K562 (cell line): ENCODE measurements around the gene STX3. TPM values are rescaled to one million over a fixed set of nuclear protein-coding genes. Genes with fewer than 3 reads are reported as not detected.

Experiments
- CBX2 ChIP-seq: fragments of 200-600 bp; sonication (generic); IDR thresholded peaks from one replicate; pipeline ENCODE4 v1.6.1; 2012; ENCODE audit warnings: mild to moderate bottlenecking, low read length, inconsistent platforms; ENCODE audit not compliant: insufficient read depth, poor library complexity, severe bottlenecking
- CBX3 ChIP-seq, 2 experiments: IDR thresholded peaks; 1 replicate in 1 of 2; 2 replicates in 1 of 2; pipeline ENCODE4 v1.6.1; 2012; ENCODE audit warnings: inconsistent platforms in 2 of 2, low read length in 2 of 2, borderline replicate concordance in 1 of 2, control low read depth in 1 of 2
- CHAMP1 ChIP-seq: fragments of 450-650 bp; IDR thresholded peaks from 2 replicates; pipeline ENCODE4 v1.6.1; 2016; ENCODE audit warnings: mild to moderate bottlenecking
- CHD2 ChIP-seq: IDR thresholded peaks from 2 replicates; pipeline ENCODE4 v1.6.1; 2011; ENCODE audit warnings: low read depth, low read length
- CREB1 ChIP-seq, 2 experiments: sonication (generic) in 1 of 2; formaldehyde crosslinking in 1 of 2; IDR thresholded peaks; 2 replicates each; pipeline versions ENCODE4 v1.6.1 to v1.8.0; 2012 to 2022; ENCODE audit warnings: inconsistent platforms in 1 of 2, mild to moderate bottlenecking in 1 of 2, missing genetic modification reagents in 1 of 2, moderate library complexity in 1 of 2
- CXXC5 ChIP-seq: fragments of 250-450 bp; sonication (Bioruptor Pico); IDR thresholded peaks from 2 replicates; pipeline ENCODE4 v1.8.0; 2022; ENCODE audit warnings: inconsistent platforms, mild to moderate bottlenecking, moderate library complexity
- FOXA3 ChIP-seq, 2 experiments: fragments of 450-650 bp in 1 of 2; sonication (generic) in 1 of 2; formaldehyde crosslinking; IDR thresholded peaks in 1 of 2; conservative IDR thresholded peaks in 1 of 2; 2 replicates each; pipeline versions ENCODE4 v1.4.0 to v1.8.0; 2020 to 2022; ENCODE audit warnings: mild to moderate bottlenecking in 2 of 2, missing genetic modification reagents in 1 of 2
- FOXK1 ChIP-seq: sonication (generic); formaldehyde crosslinking; IDR thresholded peaks from 2 replicates; pipeline ENCODE4 v1.8.0; 2022; ENCODE audit warnings: missing genetic modification reagents, mild to moderate bottlenecking, borderline replicate concordance
- HCFC1 ChIP-seq: IDR thresholded peaks from 2 replicates; pipeline ENCODE4 v1.6.1; 2012; ENCODE audit warnings: low read depth, low read length, improper control_type of control experiment
- HDAC3 ChIP-seq: fragments of 450-650 bp; IDR thresholded peaks from 2 replicates; pipeline ENCODE4 v1.6.1; 2018; ENCODE audit warnings: borderline replicate concordance, mild to moderate bottlenecking, moderate library complexity; ENCODE audit not compliant: partially characterized antibody
- HNRNPK ChIP-seq: fragments of 200-400 bp; formaldehyde crosslinking; IDR thresholded peaks from one replicate; pipeline ENCODE4 v1.6.1; 2018; ENCODE audit warnings: mild to moderate bottlenecking, low read depth, low read length; ENCODE audit not compliant: poor library complexity, severe bottlenecking
- HNRNPLL ChIP-seq: fragments of 200-400 bp; formaldehyde crosslinking; IDR thresholded peaks from 2 replicates; pipeline ENCODE4 v1.6.1; 2017; ENCODE audit warnings: low read length, low read depth, mild to moderate bottlenecking; ENCODE audit not compliant: poor library complexity, severe bottlenecking
- ID3 ChIP-seq, 2 experiments: fragments of 250-450 bp in 1 of 2; fragments of 450-650 bp in 1 of 2; sonication (Bioruptor Pico) in 1 of 2; IDR thresholded peaks; 2 replicates each; pipeline versions ENCODE4 v1.6.1 to v1.8.0; 2016 to 2021; ENCODE audit warnings: mild to moderate bottlenecking in 2 of 2, moderate library complexity in 2 of 2, missing compliant biosample characterization in 1 of 2, missing genetic modification characterization in 1 of 2
- POLR2B ChIP-seq: fragments of 450-650 bp; IDR thresholded peaks from 2 replicates; pipeline ENCODE4 v1.6.1; 2018; ENCODE audit warnings: low read depth; ENCODE audit not compliant: partially characterized antibody
- POLR3A ChIP-seq: IDR thresholded peaks from 2 replicates; pipeline ENCODE4 v1.6.1; 2011; ENCODE audit warnings: borderline replicate concordance, mild to moderate bottlenecking, moderate library complexity; ENCODE audit not compliant: insufficient read length, insufficient read depth; ENCODE audit errors: extremely low read depth
- RBM15 ChIP-seq: fragments of 200-400 bp; formaldehyde crosslinking; IDR thresholded peaks from 2 replicates; pipeline ENCODE4 v1.6.1; 2018; ENCODE audit warnings: mild to moderate bottlenecking, low read length, moderate library complexity; ENCODE audit not compliant: insufficient read depth
- SAP30 ChIP-seq: fragments of 200-600 bp; sonication (generic); IDR thresholded peaks from 2 replicates; pipeline ENCODE4 v1.6.1; 2012; ENCODE audit warnings: borderline replicate concordance, low read depth, mild to moderate bottlenecking, moderate library complexity, low read length, control low read depth, inconsistent platforms; ENCODE audit not compliant: insufficient read depth, poor library complexity, severe bottlenecking
- SIN3A ChIP-seq, 2 experiments: fragments of 150-350 bp in 1 of 2; IDR thresholded peaks; 2 replicates each; pipeline ENCODE4 v1.6.1; 2011 to 2016; ENCODE audit warnings: borderline replicate concordance in 2 of 2, low read depth in 2 of 2, low read length in 2 of 2, mild to moderate bottlenecking in 2 of 2, moderate library complexity in 2 of 2; ENCODE audit not compliant: control insufficient read depth in 1 of 2
- SMARCB1 ChIP-seq: IDR thresholded peaks from 2 replicates; pipeline ENCODE4 v1.6.1; 2011; ENCODE audit warnings: improper control_type of control experiment, low read depth; ENCODE audit not compliant: insufficient read length
- U2AF2 ChIP-seq: fragments of 200-400 bp; formaldehyde crosslinking; optimal IDR thresholded peaks from 2 replicates; pipeline ENCODE3; 2017; ENCODE audit warnings: low read depth, mild to moderate bottlenecking, low read length
- ZFP36 ChIP-seq: fragments of 150-350 bp; IDR thresholded peaks from 2 replicates; pipeline ENCODE4 v1.6.1; 2018; ENCODE audit warnings: low read length, low read depth; ENCODE audit not compliant: partially characterized antibody
- polyA plus RNA-seq, 8 experiments: library from polyadenylated mRNA; depleted of rRNA in 4 of 8; stranded (reverse) in 5 of 8; unstranded in 3 of 8; fragments of >200 nt; fragmentation: Nextera tagmentation in 2 of 8; fragmentation: Illumina TruSeq in 1 of 8; extraction: Ambion mirVana in 2 of 8; extraction: Trizol in 1 of 8; gene quantifications; 2 replicates each; pipeline versions ENCODE4 v1.2.1 to v1.2.3, GENCODE V29; 2011 to 2014; ENCODE audit warnings: inconsistent platforms in 1 of 8, missing spikeins in 1 of 8
- total RNA-seq, 7 experiments: library from RNA; depleted of rRNA in 6 of 7; stranded (reverse); fragments of >200 nt in 6 of 7; fragmentation: Illumina TruSeq in 2 of 7; extraction: Trizol in 2 of 7; gene quantifications; 2 replicates each; pipeline versions ENCODE4 v1.2.1 to v1.2.3, GENCODE V29; 2011 to 2021; ENCODE audit warnings: low replicate concordance in 1 of 7

Gene STX3
- total and polyA plus RNA-seq, 9 of the 15 experiments (the other 6 are each of a cell fraction or from before 2014, with no cell fraction given) = 12.0 to 91.6 (median 48.7) TPM

DNA sequence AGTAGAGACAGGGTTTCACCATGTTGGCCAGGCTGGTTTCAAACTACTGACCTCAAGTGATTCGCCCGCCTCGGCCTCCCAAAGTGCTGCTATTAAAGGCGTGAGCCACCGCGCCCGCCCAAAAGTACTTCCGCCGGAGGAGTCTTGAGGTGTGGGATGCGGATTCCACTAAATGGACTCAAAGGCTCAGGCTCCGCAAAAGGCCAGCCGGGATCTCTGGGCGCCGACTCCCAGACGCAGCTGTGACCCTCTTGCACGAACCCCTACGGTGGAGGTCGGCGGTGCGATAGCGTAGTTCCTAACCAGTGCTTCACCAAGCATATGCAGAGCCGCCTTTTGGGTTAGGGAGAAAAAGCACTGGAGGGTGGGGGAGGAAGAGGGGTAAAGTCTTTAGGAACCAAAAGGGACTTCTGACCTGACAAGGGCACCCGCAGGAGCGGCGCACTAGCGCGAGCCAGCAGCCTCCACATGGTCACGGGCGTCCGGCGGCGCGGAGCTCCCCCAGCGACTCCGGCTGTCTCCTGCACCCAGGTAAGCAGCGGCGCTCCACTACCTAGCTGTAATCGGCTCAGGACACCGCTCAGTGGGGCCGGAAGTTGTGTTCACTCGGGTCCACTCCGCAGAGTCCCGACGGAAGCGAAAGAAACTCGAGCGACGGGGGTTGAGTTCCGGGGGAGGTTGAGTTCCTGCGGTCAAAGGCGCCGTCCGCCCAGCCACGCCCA is 55.2 kb downstream of the STX3 start, which contains the start of gene MRPL16 (continued):
- peak; percentile 70 for TF ChIP-seq SAP30
- peak; percentile 63; the same call in 1 of the 2 replicates for TF ChIP-seq CHAMP1
- TF ChIP-seq CXXC5 (CRISPR knock-in tag) = peak; percentile 90
- TF ChIP-seq CBX3 (IDR thresholded peaks at IDR 0.05; ENCODE audit: borderline replicate concordance in 1 of 2, low read length in 2 of 2) = peak in 1 of 2 experiments; percentile 91; a peak in 1 of 3 replicates
- TF ChIP-seq HCFC1 = peak; percentile 87
- TF ChIP-seq ZFP36 = peak; percentile 23
- TF ChIP-seq RBM15 = no peak
- TF ChIP-seq HNRNPLL = peak; percentile 66
- TF ChIP-seq POLR3A = no peak
- TF ChIP-seq ID3 (CRISPR knock-in tag; IDR thresholded peaks at IDR 0.05) = no peak
- TF ChIP-seq ID3 (tag; IDR thresholded peaks at IDR 0.05) = 0 out of 2 replicates have a peak, but pooled peaks have one; percentile 12
- TF ChIP-seq U2AF2 = no peak
- no peak for TF ChIP-seq CBX2
- TF ChIP-seq FOXK1 (CRISPR knock-in tag) = no peak
- no peak for TF ChIP-seq CHD2
- peak in 1 of 2 experiments; percentile 82; a peak in 1 of 4 replicates for TF ChIP-seq SIN3A (IDR thresholded peaks at IDR 0.05; ENCODE audit: borderline replicate concordance in 2 of 2, control insufficient read depth in 1 of 2, low read depth in 2 of 2, low read length in 2 of 2)
- peak; percentile 67; the same call in 1 of the 2 replicates for TF ChIP-seq CREB1 (IDR thresholded peaks at IDR 0.05)
- peak; percentile 75 for TF ChIP-seq CREB1 (CRISPR knock-in tag; IDR thresholded peaks at IDR 0.05)
- peak; percentile 81 for TF ChIP-seq POLR2B
- peak; percentile 40 for TF ChIP-seq SMARCB1
- 0 out of 4 replicates have a peak, but pooled peaks of 1 of the 2 experiments have one; percentile 7 for TF ChIP-seq FOXA3 (CRISPR knock-in tag; conservative IDR thresholded peaks at IDR 0.05 in 1 of 2, IDR thresholded peaks at IDR 0.05 in 1 of 2)
- no peak for TF ChIP-seq HNRNPK
- no peak for TF ChIP-seq HDAC3
